ENCODE results near the gene COL27A1.

COL27A1 gene

DNA sequence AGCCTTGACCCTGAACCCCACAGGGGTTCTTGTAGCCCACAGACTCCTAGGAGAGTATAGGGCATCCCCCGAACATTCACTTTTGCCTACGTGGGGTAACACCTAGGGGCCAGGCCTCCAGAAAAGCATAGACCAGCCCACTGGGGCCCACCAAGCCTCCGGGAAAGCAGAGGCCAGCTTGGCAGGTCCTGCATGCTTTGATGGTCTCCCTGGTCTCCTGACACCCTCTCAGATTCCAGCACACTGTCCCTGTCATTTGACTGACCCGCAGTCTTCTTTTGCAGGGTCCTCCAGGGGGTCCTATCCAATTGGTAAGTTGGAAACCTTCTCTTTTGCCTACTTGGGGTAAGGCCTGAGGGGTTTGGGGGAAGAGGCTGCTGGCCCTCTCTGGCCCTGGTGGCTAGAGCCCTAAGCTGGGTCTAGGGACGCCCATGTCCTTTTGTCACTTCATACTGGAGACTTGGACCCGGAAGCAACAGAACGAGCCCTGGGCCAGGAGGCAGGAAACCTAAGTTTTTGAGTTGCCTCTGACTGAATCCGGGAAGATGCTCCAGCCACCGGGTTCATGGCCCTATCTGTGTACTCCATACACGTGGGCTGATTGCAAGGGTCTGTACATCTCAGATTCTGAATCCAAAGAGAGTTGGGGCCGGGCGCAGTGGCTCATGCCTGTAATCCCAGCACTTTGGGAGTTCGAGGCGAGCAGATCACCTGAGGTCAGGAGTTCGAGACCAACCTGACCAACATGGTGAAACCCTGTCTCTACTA, 146.6 kb downstream of the COL27A1 start:
- no peak overlapping the region for H3K27ac ChIP-seq
- no peak for TF ChIP-seq ZFX (IDR thresholded peaks at IDR 0.05)
- TF ChIP-seq, protein P1, sequence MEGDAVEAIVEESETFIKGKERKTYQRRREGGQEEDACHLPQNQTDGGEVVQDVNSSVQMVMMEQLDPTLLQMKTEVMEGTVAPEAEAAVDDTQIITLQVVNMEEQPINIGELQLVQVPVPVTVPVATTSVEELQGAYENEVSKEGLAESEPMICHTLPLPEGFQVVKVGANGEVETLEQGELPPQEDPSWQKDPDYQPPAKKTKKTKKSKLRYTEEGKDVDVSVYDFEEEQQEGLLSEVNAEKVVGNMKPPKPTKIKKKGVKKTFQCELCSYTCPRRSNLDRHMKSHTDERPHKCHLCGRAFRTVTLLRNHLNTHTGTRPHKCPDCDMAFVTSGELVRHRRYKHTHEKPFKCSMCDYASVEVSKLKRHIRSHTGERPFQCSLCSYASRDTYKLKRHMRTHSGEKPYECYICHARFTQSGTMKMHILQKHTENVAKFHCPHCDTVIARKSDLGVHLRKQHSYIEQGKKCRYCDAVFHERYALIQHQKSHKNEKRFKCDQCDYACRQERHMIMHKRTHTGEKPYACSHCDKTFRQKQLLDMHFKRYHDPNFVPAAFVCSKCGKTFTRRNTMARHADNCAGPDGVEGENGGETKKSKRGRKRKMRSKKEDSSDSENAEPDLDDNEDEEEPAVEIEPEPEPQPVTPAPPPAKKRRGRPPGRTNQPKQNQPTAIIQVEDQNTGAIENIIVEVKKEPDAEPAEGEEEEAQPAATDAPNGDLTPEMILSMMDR (conservative IDR thresholded peaks at IDR 0.05), result no peak

DNA sequence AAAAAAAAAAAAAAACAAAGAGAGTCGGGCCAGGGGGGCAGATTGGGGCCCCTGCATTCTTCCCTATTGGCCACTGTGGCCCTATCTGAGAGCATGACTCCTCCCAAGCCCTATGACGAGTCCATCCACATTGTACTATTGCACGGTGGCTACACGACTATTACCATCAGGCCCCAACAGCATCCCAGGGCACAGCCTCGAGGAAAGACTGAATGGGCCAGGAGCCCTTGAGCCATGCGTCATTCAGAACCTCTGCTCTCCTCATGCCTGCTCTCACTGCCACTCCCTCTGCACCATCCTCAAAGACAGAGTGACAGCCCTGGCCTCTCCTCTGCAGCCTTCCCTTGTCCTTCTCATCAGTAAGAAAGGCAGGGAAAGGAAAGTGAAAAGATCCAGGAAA, 147.4 kb downstream of the COL27A1 start:
- no peak for TF ChIP-seq ZFX (IDR thresholded peaks at IDR 0.05)
- TF ChIP-seq, protein P1 (conservative IDR thresholded peaks at IDR 0.05), result no peak
- H3K27ac ChIP-seq, result no peak overlapping the region

DNA sequence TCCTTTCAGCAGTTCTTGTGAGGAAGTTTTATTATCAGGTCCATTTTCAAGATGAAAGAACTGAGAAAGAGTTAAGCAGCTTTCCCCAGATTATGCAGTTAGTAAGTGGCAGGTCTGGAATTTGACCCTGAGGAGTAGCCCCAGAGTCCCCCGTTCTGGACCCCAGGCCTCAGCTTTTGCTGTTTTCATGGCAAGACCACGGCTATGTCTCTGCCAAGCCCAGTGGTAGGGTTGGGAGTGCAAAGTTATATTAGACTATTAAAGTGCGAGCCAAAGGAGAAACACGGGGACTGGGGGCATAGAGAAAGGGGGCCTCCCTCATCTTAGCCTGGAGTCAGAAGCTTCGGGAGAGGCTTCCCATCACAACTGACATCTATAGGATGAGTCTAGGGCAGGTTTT, 148.2 kb downstream of the COL27A1 start:
- H3K27ac ChIP-seq, result no peak overlapping the region
- TF ChIP-seq, protein P1 (conservative IDR thresholded peaks at IDR 0.05), result no peak
- no peak for TF ChIP-seq ZFX (IDR thresholded peaks at IDR 0.05)

DNA sequence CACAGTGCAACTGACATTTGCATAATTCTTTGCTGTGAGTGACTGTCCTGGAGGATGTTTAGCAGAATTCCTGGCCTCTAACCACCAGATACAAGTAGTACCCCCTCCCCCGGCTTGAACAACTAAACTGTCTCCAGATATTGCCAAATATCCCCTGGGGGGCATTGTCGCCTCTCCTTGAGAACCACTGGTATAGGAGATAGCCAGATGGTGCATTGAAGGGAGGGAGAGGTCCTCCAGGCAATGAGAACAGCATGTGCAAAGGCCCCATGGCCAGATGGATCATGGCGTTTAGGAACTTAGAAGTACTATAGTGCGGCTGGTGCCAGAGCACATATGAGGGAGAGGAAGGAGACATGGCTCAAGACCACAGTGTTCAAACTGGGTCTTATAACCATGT, 148.6 kb downstream of the COL27A1 start:
- TF ChIP-seq, protein P1 (conservative IDR thresholded peaks at IDR 0.05), result no peak
- no peak for TF ChIP-seq ZFX (IDR thresholded peaks at IDR 0.05)
- H3K27ac ChIP-seq, result no peak overlapping the region

DNA sequence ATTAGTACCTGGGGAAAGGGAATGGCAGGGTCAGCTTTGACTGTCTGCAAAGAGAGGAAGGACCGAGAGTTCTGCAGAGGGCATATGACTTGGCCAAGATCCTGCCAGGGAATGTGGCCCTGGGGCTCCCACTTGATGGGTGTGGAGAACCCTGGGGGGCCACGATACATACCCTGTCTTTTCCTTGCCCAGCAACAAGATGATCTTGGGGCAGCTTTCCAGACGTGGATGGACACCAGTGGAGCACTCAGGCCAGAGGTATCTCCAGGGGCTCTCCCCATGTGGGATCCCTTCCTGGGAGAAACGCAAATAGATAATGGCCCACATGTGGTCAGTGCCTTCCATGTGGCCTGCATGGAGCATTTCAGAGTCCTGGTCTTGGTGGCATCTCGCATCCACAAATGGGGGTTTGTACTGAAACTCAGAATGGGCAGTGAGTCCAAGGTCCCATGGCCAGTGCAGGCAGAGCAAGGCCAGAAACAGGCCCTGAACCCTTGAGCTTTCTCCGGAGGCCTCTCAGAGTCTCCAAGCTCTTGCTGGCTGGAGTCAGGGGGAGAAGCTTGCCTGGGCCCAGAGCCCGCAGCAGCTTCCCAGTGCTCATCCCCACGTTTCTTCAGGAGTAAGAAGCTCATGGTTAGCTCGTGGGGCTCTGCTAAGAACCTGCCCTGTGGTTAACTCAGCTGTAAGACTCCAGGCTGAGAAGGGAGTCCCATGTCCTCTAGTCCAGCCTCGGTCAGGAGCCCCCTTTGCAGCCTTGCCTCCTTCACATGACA, 149.3 kb downstream of the COL27A1 start:
- TF ChIP-seq, protein P1 (conservative IDR thresholded peaks at IDR 0.05), result no peak
- no peak for TF ChIP-seq ZFX (IDR thresholded peaks at IDR 0.05)
- no peak overlapping the region for H3K27ac ChIP-seq

DNA sequence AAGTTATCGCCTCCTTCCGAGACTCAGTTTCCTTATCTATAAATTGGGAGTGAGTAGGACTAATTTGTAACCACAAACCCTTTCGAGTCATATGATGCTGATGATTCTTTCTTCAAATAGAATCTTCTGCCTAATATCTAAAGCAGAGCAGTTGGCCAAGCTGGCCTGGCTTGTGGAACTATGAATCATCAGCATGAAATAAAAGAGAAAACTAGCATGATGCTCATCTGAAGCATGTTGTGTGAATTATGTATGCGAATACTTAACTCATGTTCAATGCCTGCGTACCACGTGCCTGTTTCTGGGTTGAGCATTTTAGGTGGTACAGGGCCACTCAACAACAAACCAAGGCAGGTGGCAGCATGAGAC, 152.5 kb downstream of the COL27A1 start:
- H3K27ac ChIP-seq, result no peak overlapping the region
- no peak for TF ChIP-seq ZFX (IDR thresholded peaks at IDR 0.05)
- TF ChIP-seq, protein P1 (conservative IDR thresholded peaks at IDR 0.05), result no peak

DNA sequence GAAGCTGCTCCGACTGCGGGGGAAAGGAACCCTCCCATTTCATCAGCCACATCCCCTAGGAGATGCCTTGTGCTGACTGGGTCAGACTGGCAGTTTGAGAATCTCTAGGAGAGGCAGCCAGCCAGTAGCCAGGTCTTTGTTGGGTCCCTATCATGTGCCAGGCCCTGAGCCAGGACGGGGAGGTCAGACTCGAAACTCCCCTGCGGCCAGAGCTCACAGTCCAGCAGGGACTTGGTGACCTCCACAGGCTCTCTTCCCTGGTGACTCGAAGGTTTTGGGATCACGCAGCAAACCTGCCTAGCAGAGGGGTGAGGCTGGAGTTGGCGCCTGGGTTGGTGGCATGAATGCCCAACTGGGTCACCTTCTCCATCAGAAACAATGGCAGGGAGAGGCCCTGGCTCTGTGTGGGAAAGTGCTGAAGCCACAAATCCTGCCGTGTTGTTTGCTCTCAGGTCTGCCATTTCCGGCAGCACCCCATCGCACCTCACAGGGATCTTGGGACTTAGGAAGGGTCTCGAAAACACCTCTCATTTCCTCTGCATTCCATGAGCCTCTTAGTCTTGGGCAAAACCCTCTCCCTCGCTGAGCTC, 153.1 kb downstream of the COL27A1 start:
- TF ChIP-seq, protein P1 (conservative IDR thresholded peaks at IDR 0.05), result no peak
- TF ChIP-seq ZFX (IDR thresholded peaks at IDR 0.05), result no peak
- H3K27ac ChIP-seq, result no peak overlapping the region

Data from C4-2B (cell line).